Measurements from ENCODE around the gene KDM6B.

KDM6B gene

GRCh38 chr17:7835814-7836595, 2.0 kb downstream of the KDM6B start:
- Histone ChIP-seq H3K4me2 (ENCODE audit: low read length) (peak overlapping the region; percentile 96), H2AFZ (ENCODE audit: low read depth, low read length) (no peak overlapping the region), H3K9ac (ENCODE audit: low read length) (peak overlapping the region; percentile 96), H3K36me3 (replicated peaks; ENCODE audit: low read depth, low read length) (no peaks in the 10 kb centered on the region), H3K4me1 (ENCODE audit: low read length) (peaks cover 41% of the 10 kb centered on the region), H3K27ac (ENCODE audit: low read length) (peak overlapping the region; percentile 90), H3K79me2 (ENCODE audit: low read length) (peaks cover 49% of the 10 kb centered on the region), H3K9me3 (ENCODE audit: insufficient read depth, low read length) (no peaks in the 10 kb centered on the region), H3K4me3 (ENCODE audit: low read length) (peak overlapping the region; percentile 97), H4K20me1 (ENCODE audit: insufficient read depth, low read length) (peaks cover 23% of the 10 kb centered on the region), H3K27me3 (ENCODE audit: low read depth, low read length) (no peaks in the 10 kb centered on the region)
- TF ChIP-seq EZH2phosphoT487 (IDR thresholded peaks at IDR 0.05; ENCODE audit: low read depth): no peak
- no peak for TF ChIP-seq CTCF (IDR thresholded peaks at IDR 0.05; ENCODE audit: low read depth, low read length)

GRCh38 chr17:7836596-7837407, 2.8 kb downstream of the KDM6B start:
- H2AFZ ChIP-seq (ENCODE audit: low read depth, low read length): no peak overlapping the region
- TF ChIP-seq EZH2phosphoT487 (IDR thresholded peaks at IDR 0.05; ENCODE audit: low read depth): no peak
- no peak for TF ChIP-seq CTCF (IDR thresholded peaks at IDR 0.05; ENCODE audit: low read depth, low read length)

GRCh38 chr17:7837408-7838088, 3.5 kb downstream of the KDM6B start:
- TF ChIP-seq CTCF (IDR thresholded peaks at IDR 0.05; ENCODE audit: low read depth, low read length) (no peak), EZH2phosphoT487 (IDR thresholded peaks at IDR 0.05; ENCODE audit: low read depth) (no peak)
- Histone ChIP-seq H3K4me2 (ENCODE audit: low read length) (peak overlapping the region; percentile 96), H3K27me3 (ENCODE audit: low read depth, low read length) (no peaks in the 10 kb centered on the region), H3K27ac (ENCODE audit: low read length) (peak overlapping the region; percentile 90), H3K79me2 (ENCODE audit: low read length) (peaks cover 57% of the 10 kb centered on the region), H3K36me3 (replicated peaks; ENCODE audit: low read depth, low read length) (no peaks in the 10 kb centered on the region), H3K9me3 (ENCODE audit: insufficient read depth, low read length) (no peaks in the 10 kb centered on the region), H3K4me1 (ENCODE audit: low read length) (peaks cover 46% of the 10 kb centered on the region), H3K4me3 (ENCODE audit: low read length) (peak overlapping the region; percentile 97), H2AFZ (ENCODE audit: low read depth, low read length) (no peak overlapping the region), H4K20me1 (ENCODE audit: insufficient read depth, low read length) (peaks cover 23% of the 10 kb centered on the region), H3K9ac (ENCODE audit: low read length) (peak overlapping the region; percentile 96)

More at GRCh38 chr17:7836596-7837407, 2.8 kb downstream of the KDM6B start:
- Histone ChIP-seq H3K4me3 (ENCODE audit: low read length) (peak overlapping the region; percentile 97), H3K36me3 (replicated peaks; ENCODE audit: low read depth, low read length) (no peaks in the 10 kb centered on the region), H3K9ac (ENCODE audit: low read length) (peak overlapping the region; percentile 96), H3K9me3 (ENCODE audit: insufficient read depth, low read length) (no peaks in the 10 kb centered on the region), H3K27ac (ENCODE audit: low read length) (peak overlapping the region; percentile 90), H3K27me3 (ENCODE audit: low read depth, low read length) (no peaks in the 10 kb centered on the region), H3K4me1 (ENCODE audit: low read length) (peaks cover 46% of the 10 kb centered on the region), H3K79me2 (ENCODE audit: low read length) (peaks cover 53% of the 10 kb centered on the region), H3K4me2 (ENCODE audit: low read length) (peak overlapping the region; percentile 96), H4K20me1 (ENCODE audit: insufficient read depth, low read length) (peaks cover 23% of the 10 kb centered on the region)
